MCF 10A (cell line): ENCODE data around the gene NOX5. TPM values are rescaled to one million over a fixed set of nuclear protein-coding genes. Genes with fewer than 3 reads are reported as not detected.

Source experiments
- BruUV-seq: library from RNA; stranded (reverse); fragments of 400-500 nt; replicated peaks from 2 replicates; lab custom pipeline; 2021; lab: Mats Ljungman, UMichigan
- CTCF ChIA-PET: fragments of 300-600 bp; sonication (Branson Sonifier 250); formaldehyde crosslinking; extraction: SDS; loops from one replicate; lab custom pipeline; 2021; ENCODE audit warnings: antibody characterized with exemption, inconsistent platforms; lab: Yijun Ruan, JAX
- POLR2A ChIA-PET: fragments of 300-600, 350-650 bp; sonication (Branson Sonifier 250); formaldehyde crosslinking; extraction: SDS; loops from one replicate; lab custom pipeline; 2020; ENCODE audit warnings: antibody characterized with exemption, inconsistent platforms; lab: Yijun Ruan, JAX
- DNase-seq: peaks from one replicate; pipeline ENCODE4 v3.0.0-alpha.2; 2018; ENCODE audit not compliant: unreplicated experiment
- H3K27ac Mint-ChIP-seq: one replicate; pipeline ENCODE4 v1.8.0; 2022; ENCODE audit warnings: mild to moderate bottlenecking, low read depth, mixed read lengths; ENCODE audit not compliant: unreplicated experiment
- H3K27me3 Mint-ChIP-seq: one replicate; pipeline ENCODE4 v1.8.0; 2022; ENCODE audit warnings: mixed read lengths; ENCODE audit not compliant: insufficient read depth, unreplicated experiment
- H3K36me3 Mint-ChIP-seq: one replicate; pipeline ENCODE4 v1.8.0; 2022; ENCODE audit warnings: mild to moderate bottlenecking, moderate library complexity, mixed read lengths; ENCODE audit not compliant: insufficient read depth, unreplicated experiment
- H3K4me1 Mint-ChIP-seq: one replicate; pipeline ENCODE4 v1.8.0; 2022; ENCODE audit warnings: mixed read lengths; ENCODE audit not compliant: insufficient read depth, unreplicated experiment
- H3K4me3 Mint-ChIP-seq: one replicate; pipeline ENCODE4 v1.8.0; 2022; ENCODE audit warnings: mild to moderate bottlenecking, moderate library complexity, mixed read lengths; ENCODE audit not compliant: unreplicated experiment
- H3K9me3 Mint-ChIP-seq: one replicate; pipeline ENCODE4 v1.8.0; 2022; ENCODE audit warnings: mixed read lengths; ENCODE audit not compliant: unreplicated experiment
- CTCF ChIP-seq: fragments of 200-600 bp; IDR thresholded peaks from one replicate; pipeline ENCODE4 v1.8.0; 2022; ENCODE audit warnings: antibody characterized with exemption, mild to moderate bottlenecking; ENCODE audit not compliant: unreplicated experiment
- intact Hi-C: fragments of 100-400 bp; cut with micrococcal nuclease; formaldehyde crosslinking; loops from 2 replicates; pipeline ENCODE4 v1.14.1; 2022
- total RNA-seq: library from RNA; stranded (reverse); gene quantifications from 2 replicates; pipeline ENCODE4 v1.2.3, GENCODE V29; 2022

Gene NOX5
- total RNA-seq, 1 experiment from 2014 or later = 1.4 TPM

- H3K27ac Mint-ChIP-seq = no peak overlapping the region
- H3K9me3 Mint-ChIP-seq = no peaks in the 10 kb centered on the region
- no peaks in the 10 kb centered on the region for H3K27me3 Mint-ChIP-seq
- no TSS peak for BruUV-seq
- no peaks in the 10 kb centered on the region for H3K4me1 Mint-ChIP-seq
- DNase-seq = no peak
- intact Hi-C loops = no loop called here
- no peak overlapping the region for H3K4me3 Mint-ChIP-seq
- H3K36me3 Mint-ChIP-seq = no peaks in the 10 kb centered on the region
- POLR2A ChIA-PET = no interaction called here
- no peak for TF ChIP-seq CTCF
- CTCF ChIA-PET = interaction anchor here (0.5 to 0.7 kb wide), 2 partner anchors 139 to 493 kb away, joined by 3 read pairs; no protein-coding TSS in a partner anchor
These were observed 3.5 kb downstream of the NOX5 start for GRCh38 chr15:69017978-69018377.

- Mint-ChIP-seq H3K9me3 (no peaks in the 10 kb centered on the region), H3K27ac (no peak overlapping the region), H3K27me3 (no peaks in the 10 kb centered on the region), H3K4me3 (no peak overlapping the region), H3K36me3 (no peaks in the 10 kb centered on the region), H3K4me1 (no peaks in the 10 kb centered on the region)
- BruUV-seq = no TSS peak
- no peak for DNase-seq
- ChIA-PET CTCF (no interaction called here), POLR2A (no interaction called here)
- intact Hi-C loops = no loop called here
- no peak for TF ChIP-seq CTCF
These were observed 4.5 kb downstream of the NOX5 start for GRCh38 chr15:69018951-69019350.

GRCh38 chr15:69021895-69022294 lies 7.4 kb downstream of the NOX5 start:
- BruUV-seq = no TSS peak
- Mint-ChIP-seq H3K36me3 (no peaks in the 10 kb centered on the region), H3K27me3 (no peaks in the 10 kb centered on the region), H3K4me3 (no peak overlapping the region), H3K4me1 (no peaks in the 10 kb centered on the region), H3K9me3 (no peaks in the 10 kb centered on the region), H3K27ac (no peak overlapping the region)
- intact Hi-C loops = no loop called here
- ChIA-PET POLR2A (interaction anchor here (0.6 kb wide), 1 partner anchor 149 kb away, joined by 3 read pairs; no protein-coding TSS in a partner anchor), CTCF (interaction anchor here (0.6 kb wide), 2 partner anchors 26 to 1660 kb away, joined by 3 to 4 read pairs; no protein-coding TSS in a partner anchor)
- no peak for TF ChIP-seq CTCF
- DNase-seq = no peak

GRCh38 chr15:69025320-69025719 lies 10.8 kb downstream of the NOX5 start:
- no peaks in the 10 kb centered on the region for H3K9me3 Mint-ChIP-seq
- CTCF ChIA-PET = no interaction called here
- no peak overlapping the region for H3K4me3 Mint-ChIP-seq
- no peak overlapping the region for H3K27ac Mint-ChIP-seq
- DNase-seq = no peak
- BruUV-seq = no TSS peak
- peaks cover 5% of the 10 kb centered on the region for H3K36me3 Mint-ChIP-seq
- TF ChIP-seq CTCF = no peak
- intact Hi-C loops = no loop called here
- no peaks in the 10 kb centered on the region for H3K4me1 Mint-ChIP-seq
- no peaks in the 10 kb centered on the region for H3K27me3 Mint-ChIP-seq
- POLR2A ChIA-PET = interaction anchor here (0.6 to 1.2 kb wide), 2 partner anchors 16 to 1017 kb away, joined by 3 read pairs; no protein-coding TSS in a partner anchor
